WERI-Rb-1 (cell line): Measurements from ENCODE around the gene GOLGA6D.
"Not testable (repeated sequence)": the region's sequence is repeated elsewhere in the genome, so short reads cannot be mapped to it uniquely, and the experiment has no call there.

Experiments
- DNase-seq: peaks from one replicate; pipeline ENCODE4 v3.0.0-alpha.2; 2020
- H3K27ac ChIP-seq: fragments of 250-450 bp; sonication (Bioruptor Pico); 2 replicates; pipeline ENCODE4 v1.5.1; 2020; ENCODE audit warnings: mild to moderate bottlenecking, moderate library complexity
- H3K27me3 ChIP-seq: fragments of 250-450 bp; sonication (Bioruptor Pico); 2 replicates; pipeline ENCODE4 v1.5.1; 2021; ENCODE audit warnings: mild to moderate bottlenecking, low read depth, moderate library complexity; ENCODE audit not compliant: insufficient read depth, severe bottlenecking
- H3K36me3 ChIP-seq: fragments of 250-450 bp; sonication (Bioruptor Pico); 2 replicates; pipeline ENCODE4 v1.5.1; 2020; ENCODE audit warnings: mild to moderate bottlenecking, moderate library complexity
- H3K4me3 ChIP-seq: 2 replicates; pipeline ENCODE4 v1.5.1; 2011; ENCODE audit warnings: low read depth, mild to moderate bottlenecking, control low read depth, low read length
- H3K9me3 ChIP-seq: fragments of 250-450 bp; sonication (Bioruptor Pico); 2 replicates; pipeline ENCODE4 v1.5.1; 2021; ENCODE audit warnings: mild to moderate bottlenecking, moderate library complexity; ENCODE audit not compliant: severe bottlenecking
- TF ChIP-seq, protein P1 (sequence below): IDR thresholded peaks from 2 replicates; pipeline ENCODE4 v1.5.1; 2011; ENCODE audit warnings: low read depth, mild to moderate bottlenecking, control low read depth, inconsistent platforms, low read length

GOLGA6D gene

DNA sequence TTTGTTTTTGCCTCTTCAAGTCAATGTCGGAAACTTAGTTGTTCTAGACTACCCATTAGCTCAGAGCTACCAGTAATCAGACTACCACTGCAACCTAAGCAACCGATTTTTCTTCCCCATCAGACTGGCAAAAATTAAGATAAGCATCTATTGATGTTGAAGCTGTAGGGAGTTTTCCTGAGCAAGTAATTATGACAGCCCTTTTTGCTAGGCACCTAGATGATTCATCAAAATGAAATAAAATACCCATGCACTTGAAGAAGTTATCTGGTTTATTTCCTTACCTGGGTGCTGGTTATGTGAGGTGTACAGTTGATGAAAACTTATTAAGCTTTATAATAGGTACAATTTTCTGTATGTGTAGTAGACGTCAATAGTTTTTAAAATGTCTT is 52.7 kb downstream of the GOLGA6D start:
- Histone ChIP-seq H3K27ac (peak overlapping the region; percentile 94), H3K9me3 (no peaks in the 10 kb centered on the region), H3K27me3 (no peaks in the 10 kb centered on the region), H3K4me3 (peak overlapping the region; percentile 93), H3K36me3 (peaks cover 10% of the 10 kb centered on the region)
- TF ChIP-seq, protein P1, sequence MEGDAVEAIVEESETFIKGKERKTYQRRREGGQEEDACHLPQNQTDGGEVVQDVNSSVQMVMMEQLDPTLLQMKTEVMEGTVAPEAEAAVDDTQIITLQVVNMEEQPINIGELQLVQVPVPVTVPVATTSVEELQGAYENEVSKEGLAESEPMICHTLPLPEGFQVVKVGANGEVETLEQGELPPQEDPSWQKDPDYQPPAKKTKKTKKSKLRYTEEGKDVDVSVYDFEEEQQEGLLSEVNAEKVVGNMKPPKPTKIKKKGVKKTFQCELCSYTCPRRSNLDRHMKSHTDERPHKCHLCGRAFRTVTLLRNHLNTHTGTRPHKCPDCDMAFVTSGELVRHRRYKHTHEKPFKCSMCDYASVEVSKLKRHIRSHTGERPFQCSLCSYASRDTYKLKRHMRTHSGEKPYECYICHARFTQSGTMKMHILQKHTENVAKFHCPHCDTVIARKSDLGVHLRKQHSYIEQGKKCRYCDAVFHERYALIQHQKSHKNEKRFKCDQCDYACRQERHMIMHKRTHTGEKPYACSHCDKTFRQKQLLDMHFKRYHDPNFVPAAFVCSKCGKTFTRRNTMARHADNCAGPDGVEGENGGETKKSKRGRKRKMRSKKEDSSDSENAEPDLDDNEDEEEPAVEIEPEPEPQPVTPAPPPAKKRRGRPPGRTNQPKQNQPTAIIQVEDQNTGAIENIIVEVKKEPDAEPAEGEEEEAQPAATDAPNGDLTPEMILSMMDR, result no peak
- no peak for DNase-seq

DNA sequence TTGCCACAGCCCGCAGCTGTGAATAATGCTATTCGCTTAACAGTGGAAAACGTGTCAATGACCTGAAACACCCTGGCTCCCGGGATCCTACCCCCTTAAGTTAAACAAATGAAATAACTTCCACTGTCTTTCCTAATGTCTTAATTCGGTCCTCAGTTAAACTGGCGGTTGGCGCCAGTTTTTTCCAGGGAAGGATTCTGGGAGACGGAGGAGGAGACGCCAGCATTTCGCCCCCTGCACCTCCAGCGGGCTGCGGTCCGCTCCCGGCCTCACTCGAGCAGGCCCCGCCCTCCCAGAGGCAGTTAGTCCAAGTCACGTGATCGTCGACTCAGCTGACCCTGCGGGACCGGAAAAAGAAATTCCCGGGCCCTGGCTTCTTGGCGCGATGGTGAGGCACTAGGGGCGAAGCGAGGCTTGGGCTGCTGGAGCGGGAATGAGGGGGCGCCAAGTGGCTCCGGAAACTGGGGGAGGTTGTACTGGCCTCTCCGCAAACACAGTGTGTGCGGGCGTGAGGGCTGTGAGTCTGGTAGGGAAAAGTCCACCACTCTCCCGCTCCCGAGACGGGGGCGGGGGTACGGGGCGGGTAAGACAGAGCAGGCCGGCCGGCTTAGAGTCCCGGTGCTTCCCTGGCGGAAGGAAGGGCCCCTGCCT is 53.2 kb downstream of the GOLGA6D start, which contains the start of gene COMMD4:
Gene COMMD4, plus strand, starts transcription at position 359 of the 651 bp plus-strand sequence. Its CDS starts 27 bp downstream, at position 386.
- peak; percentile 98 for DNase-seq
- TF ChIP-seq, protein P1, result no peak
- H3K36me3 ChIP-seq, result peaks cover 11% of the 10 kb centered on the region
- peak within 1 kb of the TSS; percentile 94 for H3K27ac ChIP-seq
- no peaks in the 10 kb centered on the region for H3K27me3 ChIP-seq
- H3K9me3 ChIP-seq, result no peaks in the 10 kb centered on the region
- peak within 1 kb of the TSS; percentile 93 for H3K4me3 ChIP-seq

DNA sequence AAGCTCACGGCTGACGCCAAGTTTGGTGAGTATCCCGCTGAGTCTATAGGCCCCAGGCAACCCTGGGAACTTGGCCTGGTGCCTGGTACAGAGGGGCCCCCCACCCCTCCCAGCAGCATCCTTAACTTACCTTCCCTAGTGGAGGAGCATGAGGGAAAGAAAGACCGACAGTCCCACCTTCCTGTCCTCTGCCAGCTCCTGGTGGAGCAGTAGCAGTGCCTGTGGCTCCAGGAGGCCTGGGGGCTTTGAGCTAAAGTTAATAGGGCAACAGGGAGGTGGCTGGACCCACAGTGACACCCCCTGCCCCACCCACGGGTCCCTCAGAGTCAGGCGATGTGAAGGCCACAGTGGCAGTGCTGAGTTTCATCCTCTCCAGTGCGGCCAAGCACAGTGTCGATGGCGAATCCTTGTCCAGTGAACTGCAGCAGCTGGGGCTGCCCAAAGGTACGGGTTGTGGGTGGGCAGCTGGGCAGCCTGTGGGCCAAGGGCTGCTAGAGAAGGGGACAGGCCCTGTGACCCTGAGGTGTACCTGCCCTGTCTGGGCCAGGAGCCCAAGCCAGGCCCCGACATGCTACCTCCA is 56.1 kb downstream of the GOLGA6D start:
- Histone ChIP-seq H3K4me3 (no peak overlapping the region), H3K27ac (no peak overlapping the region), H3K27me3 (no peaks in the 10 kb centered on the region), H3K9me3 (no peaks in the 10 kb centered on the region), H3K36me3 (peaks cover 16% of the 10 kb centered on the region)
- no peak for DNase-seq
- TF ChIP-seq, protein P1, result no peak

DNA sequence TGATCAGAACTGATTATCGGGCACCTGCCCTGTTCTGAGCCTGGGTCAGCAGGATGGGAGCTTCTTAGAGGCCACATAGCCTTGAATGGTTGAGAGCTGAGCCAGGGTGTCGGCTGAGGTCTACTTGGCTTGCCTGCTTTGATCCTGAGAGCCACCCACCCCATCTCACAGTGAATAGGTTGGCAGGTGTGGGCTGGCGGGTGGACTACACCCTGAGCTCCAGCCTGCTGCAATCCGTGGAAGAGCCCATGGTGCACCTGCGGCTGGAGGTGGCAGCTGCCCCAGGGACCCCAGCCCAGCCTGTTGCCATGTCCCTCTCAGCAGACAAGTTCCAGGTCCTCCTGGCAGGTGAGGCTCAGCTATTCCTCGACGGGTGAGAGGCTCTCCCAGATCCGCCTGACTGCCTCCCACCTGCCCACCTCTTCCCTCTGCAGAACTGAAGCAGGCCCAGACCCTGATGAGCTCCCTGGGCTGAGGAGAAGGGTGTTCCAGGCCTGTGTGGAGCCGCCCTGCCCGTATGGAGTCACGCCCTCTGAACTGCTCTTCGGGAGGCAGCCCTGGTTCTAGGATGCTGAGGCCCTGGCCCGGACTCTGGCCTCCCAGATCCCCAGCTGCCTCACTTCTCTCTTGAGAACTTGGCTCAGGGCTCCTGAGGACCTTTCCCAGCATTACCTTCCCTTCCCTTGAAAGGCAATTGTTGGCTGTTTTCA is 57.1 kb downstream of the GOLGA6D start:
- Histone ChIP-seq H3K36me3 (peaks cover 16% of the 10 kb centered on the region), H3K4me3 (no peak overlapping the region), H3K9me3 (no peaks in the 10 kb centered on the region), H3K27me3 (no peaks in the 10 kb centered on the region), H3K27ac (no peak overlapping the region)
- DNase-seq, result no peak
- TF ChIP-seq, protein P1, result no peak

DNA sequence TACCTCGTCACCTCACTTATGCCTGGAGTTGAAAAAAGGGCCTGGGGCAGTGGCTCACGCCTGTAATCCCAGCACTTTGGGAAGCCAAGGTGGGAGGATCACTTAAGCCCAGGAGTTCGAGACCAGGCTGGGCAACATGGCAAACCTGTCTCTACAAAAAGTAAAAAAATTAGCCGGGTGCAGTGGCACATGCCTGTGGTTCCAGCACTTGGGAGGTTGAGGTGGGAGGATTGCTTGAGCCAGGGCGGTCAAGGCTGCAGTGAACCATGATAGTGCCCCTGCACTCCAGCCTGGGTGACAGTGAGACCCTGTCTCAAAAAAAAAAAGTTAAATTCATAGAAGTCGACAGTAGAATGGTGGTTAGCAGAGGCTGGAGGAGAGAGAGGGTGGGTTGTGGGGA is 59.6 kb downstream of the GOLGA6D start:
- peaks cover 16% of the 10 kb centered on the region for H3K36me3 ChIP-seq
- DNase-seq, result no peak
- H3K9me3 ChIP-seq, result no peaks in the 10 kb centered on the region
- no peak overlapping the region for H3K4me3 ChIP-seq
- no peak overlapping the region; the same call in 1 of the 2 replicates for H3K27ac ChIP-seq
- TF ChIP-seq, protein P1, result no peak
- H3K27me3 ChIP-seq, result no peaks in the 10 kb centered on the region

DNA sequence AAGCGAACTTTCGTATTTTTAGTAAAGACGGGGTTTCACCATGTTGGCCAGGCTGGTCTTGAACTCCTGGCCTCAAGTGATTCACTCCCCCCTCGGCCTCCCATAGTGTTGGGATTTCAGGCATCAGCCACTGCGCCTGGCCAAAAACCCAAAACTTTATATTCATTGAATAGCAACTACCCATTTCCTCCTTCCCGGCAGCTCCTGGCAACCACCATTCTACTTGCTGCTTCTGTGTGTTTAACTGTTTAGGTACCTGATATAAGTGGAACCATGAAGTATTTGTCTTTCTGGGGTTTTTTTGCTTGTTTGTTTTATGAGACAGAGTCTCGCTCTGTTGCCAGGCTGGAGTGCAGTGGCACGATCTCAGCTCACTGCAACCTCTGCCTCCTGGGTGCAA is 61.3 kb downstream of the GOLGA6D start:
- not testable (repeated sequence) for H3K27me3 ChIP-seq

More for the DNA sequence above, 61.3 kb downstream of the GOLGA6D start:
- not testable (repeated sequence) for H3K9me3 ChIP-seq, H3K27ac ChIP-seq, DNase-seq, H3K4me3 ChIP-seq
- peaks cover 16% of the 10 kb centered on the region for H3K36me3 ChIP-seq
